GM23338 (cell line): Measurements from ENCODE around the gene FOCAD. TPM values are rescaled to one million over a fixed set of nuclear protein-coding genes. Genes with fewer than 3 reads are reported as not detected.

Source experiments
- ATAC-seq: fragments of 200-7000 bp; cut with Tn5 transposase; 3 replicates; pipeline ENCODE4 v1.9.1; 2020
- DNase-seq: peaks from one replicate; pipeline ENCODE4 v3.0.0-alpha.2; 2015; ENCODE audit warnings: low spot score
- H2AFZ ChIP-seq: fragments of 200-600 bp; sonication (generic); 2 replicates; pipeline ENCODE4 v1.8.0; 2016; ENCODE audit warnings: antibody characterized with exemption, mild to moderate bottlenecking, moderate library complexity
- H3F3A ChIP-seq: fragments of 200-600 bp; sonication (generic); replicated peaks from 2 replicates; pipeline ENCODE4 v1.8.0; 2017; ENCODE audit warnings: antibody characterized with exemption, mixed run types, low read depth
- H3K27ac ChIP-seq: fragments of 200-600 bp; sonication (generic); 2 replicates; pipeline ENCODE4 v1.6.1; 2016; ENCODE audit warnings: low read depth
- H3K27me3 ChIP-seq: fragments of 200-600 bp; sonication (generic); 2 replicates; pipeline ENCODE4 v1.8.0; 2016; ENCODE audit warnings: mild to moderate bottlenecking, mixed run types, moderate library complexity; ENCODE audit not compliant: insufficient read depth
- H3K36me3 ChIP-seq: fragments of 200-600 bp; sonication (generic); 2 replicates; pipeline ENCODE4 v1.8.0; 2016; ENCODE audit warnings: mild to moderate bottlenecking; ENCODE audit not compliant: insufficient read depth
- H3K4me1 ChIP-seq: fragments of 200-600 bp; sonication (generic); 2 replicates; pipeline ENCODE4 v1.8.0; 2016; ENCODE audit warnings: mild to moderate bottlenecking, moderate library complexity; ENCODE audit not compliant: insufficient read depth
- H3K4me2 ChIP-seq: fragments of 200-600 bp; sonication (generic); 2 replicates; pipeline ENCODE4 v1.7.1; 2017; ENCODE audit warnings: mixed run types
- H3K4me3 ChIP-seq: fragments of 200-600 bp; sonication (generic); 2 replicates; pipeline ENCODE4 v1.6.1; 2016; ENCODE audit warnings: mixed run types
- H3K79me2 ChIP-seq: fragments of 200-600 bp; sonication (generic); replicated peaks from 2 replicates; pipeline ENCODE4 v1.8.0; 2017; ENCODE audit warnings: mild to moderate bottlenecking; ENCODE audit not compliant: insufficient read depth
- H3K9me2 ChIP-seq: fragments of 200-600 bp; sonication (generic); 2 replicates; pipeline ENCODE4 v1.8.0; 2017; ENCODE audit not compliant: insufficient read depth
- H4K20me1 ChIP-seq: fragments of 200-600 bp; sonication (generic); replicated peaks from 2 replicates; pipeline ENCODE4 v1.8.0; 2017; ENCODE audit warnings: mild to moderate bottlenecking; ENCODE audit not compliant: insufficient read depth
- H3K27ac Mint-ChIP-seq: 2 replicates; pipeline ENCODE4 v1.8.0; 2020; ENCODE audit warnings: inconsistent platforms, mild to moderate bottlenecking, moderate library complexity, mixed read lengths
- H3K27me3 Mint-ChIP-seq: 3 replicates; pipeline ENCODE4 v1.8.0; 2022; ENCODE audit warnings: low read depth, mild to moderate bottlenecking, moderate library complexity, mixed read lengths, inconsistent platforms; ENCODE audit not compliant: insufficient read depth, poor library complexity
- H3K36me3 Mint-ChIP-seq: 3 replicates; pipeline ENCODE4 v1.8.0; 2021; ENCODE audit warnings: low read depth, mild to moderate bottlenecking, inconsistent platforms, moderate library complexity, mixed read lengths
- H3K4me1 Mint-ChIP-seq: 3 replicates; pipeline ENCODE4 v1.8.0; 2020; ENCODE audit warnings: mild to moderate bottlenecking, inconsistent platforms, mixed read lengths
- H3K4me3 Mint-ChIP-seq: 3 replicates; pipeline ENCODE4 v1.8.0; 2021; ENCODE audit warnings: moderate library complexity, mild to moderate bottlenecking, inconsistent platforms, mixed read lengths
- H3K9me3 Mint-ChIP-seq: 3 replicates; pipeline ENCODE4 v1.8.0; 2020; ENCODE audit warnings: moderate library complexity, mild to moderate bottlenecking, inconsistent platforms, mixed read lengths
- CTCF ChIP-seq, 2 experiments: fragments of 200-600 bp in 1 of 2; sonication (generic) in 1 of 2; conservative IDR thresholded peaks; 2 replicates each; pipeline versions ENCODE4 v1.5.1 to v1.6.1; 2016 to 2017; ENCODE audit warnings: antibody characterized with exemption in 2 of 2, low read depth in 2 of 2, mild to moderate bottlenecking in 2 of 2, moderate library complexity in 1 of 2
- JUNB ChIP-seq: IDR thresholded peaks from one replicate; pipeline ENCODE4 v1.6.1; 2016; ENCODE audit warnings: antibody characterized with exemption; ENCODE audit not compliant: unreplicated experiment
- POLR2AphosphoS5 ChIP-seq: IDR thresholded peaks from 2 replicates; pipeline ENCODE4 v1.6.1; 2016; ENCODE audit warnings: antibody characterized with exemption, low read depth
- REST ChIP-seq: IDR thresholded peaks from one replicate; pipeline ENCODE4 v1.6.1; 2018; ENCODE audit warnings: antibody characterized with exemption; ENCODE audit not compliant: unreplicated experiment
- ZNF331 ChIP-seq: fragments of 250-450 bp; sonication (Bioruptor Pico); IDR thresholded peaks from 2 replicates; pipeline ENCODE4 v1.5.0; 2020; ENCODE audit warnings: low read depth, mild to moderate bottlenecking, moderate library complexity
- ZNF462 ChIP-seq: fragments of 250-450 bp; sonication (Bioruptor Pico); IDR thresholded peaks from 2 replicates; pipeline ENCODE4 v1.5.0; 2020; ENCODE audit warnings: mild to moderate bottlenecking, moderate library complexity
- polyA plus RNA-seq: library from polyadenylated mRNA; unstranded; fragments of >200 nt; fragmentation: Nextera tagmentation; extraction: Ambion mirVana; gene quantifications from 2 replicates; pipeline ENCODE4 v1.2.1, GENCODE V29; 2016
- total RNA-seq: library from RNA; depleted of rRNA; stranded (reverse); fragments of >200 nt; shearing (Covaris generic); gene quantifications from 2 replicates; pipeline ENCODE4 v1.2.3, GENCODE V29; 2014

The FOCAD gene
- total and polyA plus RNA-seq, 2 experiments from 2014 or later: 13.7 to 66.5 TPM

GRCh38 chr9:20837166-20837565, 153.1 kb downstream of the FOCAD start:
- Mint-ChIP-seq H3K4me3 (no peak overlapping the region), H3K27ac (no peak overlapping the region), H3K36me3 (no peaks in the 10 kb centered on the region), H3K4me1 (peaks cover 18% of the 10 kb centered on the region), H3K9me3 (no peaks in the 10 kb centered on the region), H3K27me3 (no peaks in the 10 kb centered on the region)
- no peaks in the 10 kb centered on the region for H3K27me3 ChIP-seq
- H3K9me2 ChIP-seq: no peaks in the 10 kb centered on the region
- H4K20me1 ChIP-seq: no peaks in the 10 kb centered on the region
- H3K4me1 ChIP-seq: no peaks in the 10 kb centered on the region
- TF ChIP-seq ZNF462 (CRISPR knock-in tag) (no peak), POLR2AphosphoS5 (no peak), JUNB (no peak), REST (no peak), ZNF331 (CRISPR knock-in tag) (no peak), CTCF (conservative IDR thresholded peaks at IDR 0.05; ENCODE audit: low read depth in 2 of 2) (no peak)
- ATAC-seq (no peak), DNase-seq (no peak)
- H3K4me3 ChIP-seq: no peak overlapping the region
- no peaks in the 10 kb centered on the region for H3K36me3 ChIP-seq
- H3K79me2 ChIP-seq: no peaks in the 10 kb centered on the region
- H3K27ac ChIP-seq: no peak overlapping the region
- no peak overlapping the region for H3K4me2 ChIP-seq
- no peak overlapping the region for H2AFZ ChIP-seq
- no peaks in the 10 kb centered on the region for H3F3A ChIP-seq
